Muscle layer of duodenum (tissue), 2 donors: ENCODE results near the gene GAA.
A peak's percentile ranks its signal among the peaks of the same experiment; 100 is the strongest.

Experiments used
- H3K27ac ChIP-seq: one replicate; pipeline ENCODE4 v1.7.0; 2013; ENCODE audit warnings: mild to moderate bottlenecking, low read length
- H3K27me3 ChIP-seq: one replicate; pipeline ENCODE4 v1.7.0; 2013; ENCODE audit warnings: low read depth, mild to moderate bottlenecking, control low read depth, low read length
- H3K36me3 ChIP-seq, 2 donors: one replicate each; pipeline ENCODE4 v1.7.0; 2013; ENCODE audit warnings: low read length in 2 of 2, control low read depth in 1 of 2, mild to moderate bottlenecking in 1 of 2; ENCODE audit not compliant: insufficient read depth in 2 of 2, control insufficient read depth in 1 of 2
- H3K4me1 ChIP-seq, 2 donors: one replicate each; pipeline ENCODE4 v1.7.0; 2013; ENCODE audit warnings: low read length in 2 of 2, mild to moderate bottlenecking in 2 of 2, control low read depth in 1 of 2, moderate library complexity in 1 of 2; ENCODE audit not compliant: insufficient read depth in 2 of 2, control insufficient read depth in 1 of 2
- H3K4me3 ChIP-seq, 2 donors: one replicate each; pipeline ENCODE4 v1.7.0; 2013; ENCODE audit warnings: low read length in 2 of 2, low read depth in 1 of 2, mild to moderate bottlenecking in 1 of 2
- H3K9me3 ChIP-seq, 2 donors: one replicate each; pipeline ENCODE4 v1.7.0; 2013; ENCODE audit warnings: low read length in 2 of 2, control low read depth in 1 of 2, mild to moderate bottlenecking in 1 of 2; ENCODE audit not compliant: control insufficient read depth in 1 of 2
- donor health status: healthy.

The GAA gene

DNA sequence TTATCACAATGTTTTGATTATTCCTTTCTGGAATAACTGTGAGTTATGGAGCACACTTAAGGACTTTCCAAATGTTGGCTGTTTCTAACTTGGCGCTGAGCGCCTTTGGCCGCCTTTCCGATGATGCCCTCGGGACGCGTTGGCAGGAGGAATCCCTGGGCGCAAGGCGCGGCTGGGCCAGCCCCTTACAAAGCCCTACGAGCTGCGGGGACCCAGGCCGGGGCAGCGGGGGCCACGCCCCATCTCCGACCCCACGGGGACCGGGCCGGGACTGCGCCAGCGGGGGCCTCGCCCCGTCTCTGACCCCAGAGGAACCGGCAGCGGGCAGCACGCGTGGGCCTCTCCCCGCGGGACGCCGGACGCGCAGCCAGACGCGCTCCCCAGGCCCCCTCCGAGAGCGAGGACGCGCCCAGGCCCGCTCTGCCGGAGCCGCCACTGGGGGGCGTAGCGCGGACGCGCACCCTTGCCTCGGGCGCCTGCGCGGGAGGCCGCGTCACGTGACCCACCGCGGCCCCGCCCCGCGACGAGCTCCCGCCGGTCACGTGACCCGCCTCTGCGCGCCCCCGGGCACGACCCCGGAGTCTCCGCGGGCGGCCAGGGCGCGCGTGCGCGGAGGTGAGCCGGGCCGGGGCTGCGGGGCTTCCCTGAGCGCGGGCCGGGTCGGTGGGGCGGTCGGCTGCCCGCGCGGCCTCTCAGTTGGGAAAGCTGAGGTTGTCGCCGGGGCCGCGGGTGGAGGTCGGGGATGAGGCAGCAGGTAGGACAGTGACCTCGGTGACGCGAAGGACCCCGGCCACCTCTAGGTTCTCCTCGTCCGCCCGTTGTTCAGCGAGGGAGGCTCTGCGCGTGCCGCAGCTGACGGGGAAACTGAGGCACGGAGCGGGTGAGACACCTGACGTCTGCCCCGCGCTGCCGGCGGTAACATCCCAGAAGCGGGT is at the start of gene GAA:
GAA (plus strand) TSS at position 571 of the 935 bp plus-strand sequence. CDS start 3,006 bp downstream, outside the sequence.
- peak within 1 kb of the TSS; percentile 45 for H3K27ac ChIP-seq
- H3K4me3 ChIP-seq, result peak within 1 kb of the TSS; percentile 80
- no peaks in the 10 kb centered on the region for H3K9me3 ChIP-seq
- H3K27me3 ChIP-seq, result no peaks in the 10 kb centered on the region
- H3K4me1 ChIP-seq, result peaks cover 0 to 12% of the 10 kb centered on the region in 2 donors
- no peaks in the 10 kb centered on the region for H3K36me3 ChIP-seq

DNA sequence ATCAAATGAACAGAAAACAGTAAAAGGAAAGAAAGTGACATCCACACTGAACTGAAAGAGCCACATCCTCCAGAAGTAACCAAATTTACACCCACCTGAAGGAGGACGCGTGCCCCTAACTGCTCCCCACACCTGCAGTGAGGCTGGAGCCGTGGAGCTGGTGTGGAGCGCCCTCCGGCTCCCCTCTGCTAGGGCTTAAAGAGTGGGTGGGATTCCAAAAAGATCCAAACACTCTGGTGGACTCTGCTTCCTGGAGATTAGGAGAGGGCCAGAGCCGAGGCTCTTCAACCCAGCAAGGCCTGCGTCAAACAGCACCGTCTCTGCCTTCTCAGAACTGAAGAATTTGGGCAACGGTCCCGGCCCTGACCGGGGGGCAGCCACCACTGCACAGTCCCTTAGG is 49.7 kb upstream of the GAA start:
- Histone ChIP-seq H3K4me1 (peaks cover 0 to 8% of the 10 kb centered on the region in 2 donors), H3K9me3 (no peaks in the 10 kb centered on the region), H3K27ac (no peak overlapping the region), H3K27me3 (no peaks in the 10 kb centered on the region), H3K36me3 (peaks cover 3 to 20% of the 10 kb centered on the region in 2 donors), H3K4me3 (no peak overlapping the region)

DNA sequence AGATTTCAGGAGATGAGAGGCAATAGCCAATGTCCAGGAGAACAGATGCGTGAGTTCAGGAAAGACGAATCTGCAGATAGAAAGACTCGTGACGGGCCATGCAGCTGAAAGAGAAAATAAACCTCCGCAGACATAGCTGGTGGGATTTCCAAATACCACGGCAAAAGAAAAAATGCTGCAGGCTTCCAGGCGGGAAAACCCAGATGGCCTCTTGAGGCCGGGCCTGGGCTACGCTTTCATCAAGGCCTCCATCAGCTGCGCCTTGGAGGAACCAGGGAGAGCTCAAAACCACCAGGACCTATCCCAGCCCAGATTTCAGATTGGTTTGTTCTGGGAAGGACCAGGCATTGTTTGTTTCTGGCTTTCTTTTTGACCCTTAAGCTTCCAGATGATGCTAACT is 48.3 kb upstream of the GAA start:
- Histone ChIP-seq H3K27ac (no peak overlapping the region), H3K27me3 (no peaks in the 10 kb centered on the region), H3K36me3 (peaks cover 3 to 24% of the 10 kb centered on the region in 2 donors), H3K4me3 (no peak overlapping the region), H3K4me1 (peaks cover 0 to 8% of the 10 kb centered on the region in 2 donors), H3K9me3 (no peaks in the 10 kb centered on the region)

GRCh38 chr17:80055597-80055996 is 45.8 kb upstream of the GAA start:
- H3K4me3 ChIP-seq, result no peak overlapping the region
- peaks cover 0 to 8% of the 10 kb centered on the region in 2 donors for H3K4me1 ChIP-seq
- H3K27me3 ChIP-seq, result no peaks in the 10 kb centered on the region
- H3K9me3 ChIP-seq, result no peaks in the 10 kb centered on the region
- H3K36me3 ChIP-seq, result peaks cover 3 to 29% of the 10 kb centered on the region in 2 donors
- H3K27ac ChIP-seq, result no peak overlapping the region

- H3K9me3 ChIP-seq, result no peaks in the 10 kb centered on the region
- peaks cover 0 to 15% of the 10 kb centered on the region in 2 donors for H3K36me3 ChIP-seq
- H3K4me3 ChIP-seq, result no peak overlapping the region
- H3K4me1 ChIP-seq, result peaks cover 0 to 8% of the 10 kb centered on the region in 2 donors
- H3K27ac ChIP-seq, result no peak overlapping the region
- H3K27me3 ChIP-seq, result no peaks in the 10 kb centered on the region
Observed at GRCh38 chr17:80058311-80058955, 42.9 kb upstream of the GAA start.

DNA sequence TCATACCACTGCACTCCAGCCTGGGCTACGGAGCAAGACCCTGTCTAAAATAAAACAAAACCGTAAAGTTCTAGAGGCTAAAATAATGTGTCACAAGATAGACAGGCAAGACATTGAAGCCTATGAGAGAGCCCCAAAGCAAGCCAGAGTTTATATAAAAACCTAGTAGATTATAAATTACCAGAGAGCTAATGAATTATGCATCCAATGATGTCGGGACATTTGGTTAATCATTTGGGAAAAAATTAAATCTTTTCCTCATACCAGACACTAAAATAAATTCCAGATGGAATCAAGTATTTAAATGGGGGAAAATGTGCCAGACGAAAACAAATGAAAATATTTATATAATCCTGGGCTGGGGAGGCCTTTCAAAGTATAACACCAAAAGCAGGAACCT is 40.7 kb upstream of the GAA start:
- H3K27ac ChIP-seq, result no peak overlapping the region
- peaks cover 0 to 6% of the 10 kb centered on the region in 2 donors for H3K4me1 ChIP-seq
- no peak overlapping the region for H3K4me3 ChIP-seq
- H3K27me3 ChIP-seq, result no peaks in the 10 kb centered on the region
- peaks cover 0 to 15% of the 10 kb centered on the region in 2 donors for H3K36me3 ChIP-seq
- no peaks in the 10 kb centered on the region for H3K9me3 ChIP-seq

DNA sequence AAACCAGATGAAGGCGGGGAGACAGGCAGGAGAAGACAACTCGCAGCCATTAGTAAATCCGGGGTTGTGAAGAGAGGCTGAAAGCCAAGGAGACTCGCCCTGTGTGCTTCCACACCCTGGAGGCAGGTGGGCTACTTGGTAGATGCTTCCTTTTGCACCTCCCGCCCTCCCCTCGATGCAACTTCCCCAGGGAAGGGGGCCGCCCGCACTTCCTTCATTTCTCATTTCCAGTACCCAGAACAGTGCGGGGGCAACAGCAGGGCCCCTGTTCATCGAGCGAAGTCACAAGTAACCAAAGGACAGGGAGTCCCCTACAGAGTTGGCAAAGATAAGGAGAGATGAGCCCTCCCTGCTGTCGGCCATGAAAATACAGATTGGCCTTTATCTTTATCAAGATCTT is 40.0 kb upstream of the GAA start:
- no peaks in the 10 kb centered on the region for H3K27me3 ChIP-seq
- no peak overlapping the region for H3K4me3 ChIP-seq
- H3K36me3 ChIP-seq, result peaks cover 0 to 15% of the 10 kb centered on the region in 2 donors
- peaks cover 0 to 6% of the 10 kb centered on the region in 2 donors for H3K4me1 ChIP-seq
- H3K9me3 ChIP-seq, result no peaks in the 10 kb centered on the region
- no peak overlapping the region for H3K27ac ChIP-seq

- Histone ChIP-seq H3K4me3 (no peak overlapping the region), H3K36me3 (peaks cover 0 to 12% of the 10 kb centered on the region in 2 donors), H3K27ac (peak overlapping the region; percentile 39), H3K27me3 (no peaks in the 10 kb centered on the region), H3K4me1 (peaks cover 8 to 13% of the 10 kb centered on the region in 2 donors), H3K9me3 (no peaks in the 10 kb centered on the region)
Observed at GRCh38 chr17:80063830-80064585, 37.4 kb upstream of the GAA start.

DNA sequence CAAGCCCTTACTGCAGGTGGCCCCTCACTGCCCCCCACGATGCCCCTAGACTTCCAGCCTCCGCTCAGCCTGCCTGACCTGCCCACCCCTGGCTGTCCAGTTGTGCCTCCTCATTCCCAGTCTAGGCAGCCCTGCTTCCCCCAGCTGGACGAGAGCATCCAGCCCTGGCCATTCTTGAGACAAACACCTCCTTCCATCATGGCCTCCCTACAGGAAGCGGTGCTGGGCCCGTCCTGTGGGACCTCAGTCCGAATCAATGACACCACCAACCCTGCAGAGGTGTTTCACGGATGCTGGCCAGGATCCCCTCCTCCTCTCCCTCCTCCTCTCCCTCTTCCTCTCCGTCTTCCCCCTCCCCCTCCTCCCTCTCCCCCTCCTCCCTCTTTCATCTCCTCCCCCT is 36.7 kb upstream of the GAA start:
- Histone ChIP-seq H3K4me1 (peaks cover 10 to 13% of the 10 kb centered on the region in 2 donors), H3K27me3 (no peaks in the 10 kb centered on the region), H3K9me3 (no peaks in the 10 kb centered on the region), H3K36me3 (peaks cover 0 to 8% of the 10 kb centered on the region in 2 donors), H3K27ac (no peak overlapping the region), H3K4me3 (no peak overlapping the region)

DNA sequence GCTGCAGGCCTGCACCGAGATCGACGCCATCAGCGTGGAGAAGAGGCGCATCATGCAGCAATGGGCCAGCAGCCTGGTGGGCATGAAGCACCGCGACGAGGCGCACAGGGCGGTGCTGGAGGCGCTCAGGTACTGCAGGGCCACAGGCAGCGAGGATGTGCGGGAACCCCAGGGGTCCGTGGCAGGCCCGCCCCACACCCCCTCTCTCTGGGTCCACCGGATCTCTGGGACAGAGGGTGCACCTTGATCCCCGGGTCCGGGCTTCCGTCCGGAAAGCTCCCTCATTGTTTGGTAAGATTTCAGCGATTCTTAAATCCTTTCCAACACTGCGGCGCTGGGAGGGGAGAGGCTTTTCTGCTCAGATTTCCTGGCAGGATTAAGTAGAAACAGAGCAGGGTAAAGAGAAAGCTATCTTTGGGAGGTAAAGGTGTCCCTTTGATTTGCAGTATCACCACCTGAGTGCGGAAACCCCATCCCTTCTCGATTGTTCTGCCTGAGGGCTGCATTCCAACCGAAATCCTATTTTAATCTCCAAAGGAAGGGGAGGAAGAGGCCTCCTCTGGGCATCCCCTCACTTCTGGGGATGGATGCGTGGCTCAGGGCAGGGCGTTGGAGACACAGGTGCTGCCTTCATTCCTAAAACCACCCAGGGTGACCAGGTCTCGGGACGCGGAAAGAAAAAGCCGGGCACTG is 35.8 kb upstream of the GAA start:
- Histone ChIP-seq H3K9me3 (no peaks in the 10 kb centered on the region), H3K27ac (no peak overlapping the region), H3K36me3 (peaks cover 0 to 8% of the 10 kb centered on the region in 2 donors), H3K27me3 (no peaks in the 10 kb centered on the region), H3K4me3 (no peak overlapping the region), H3K4me1 (peaks cover 10 to 13% of the 10 kb centered on the region in 2 donors)
